Measurements from ENCODE around the gene FBRS.

The FBRS gene

DNA sequence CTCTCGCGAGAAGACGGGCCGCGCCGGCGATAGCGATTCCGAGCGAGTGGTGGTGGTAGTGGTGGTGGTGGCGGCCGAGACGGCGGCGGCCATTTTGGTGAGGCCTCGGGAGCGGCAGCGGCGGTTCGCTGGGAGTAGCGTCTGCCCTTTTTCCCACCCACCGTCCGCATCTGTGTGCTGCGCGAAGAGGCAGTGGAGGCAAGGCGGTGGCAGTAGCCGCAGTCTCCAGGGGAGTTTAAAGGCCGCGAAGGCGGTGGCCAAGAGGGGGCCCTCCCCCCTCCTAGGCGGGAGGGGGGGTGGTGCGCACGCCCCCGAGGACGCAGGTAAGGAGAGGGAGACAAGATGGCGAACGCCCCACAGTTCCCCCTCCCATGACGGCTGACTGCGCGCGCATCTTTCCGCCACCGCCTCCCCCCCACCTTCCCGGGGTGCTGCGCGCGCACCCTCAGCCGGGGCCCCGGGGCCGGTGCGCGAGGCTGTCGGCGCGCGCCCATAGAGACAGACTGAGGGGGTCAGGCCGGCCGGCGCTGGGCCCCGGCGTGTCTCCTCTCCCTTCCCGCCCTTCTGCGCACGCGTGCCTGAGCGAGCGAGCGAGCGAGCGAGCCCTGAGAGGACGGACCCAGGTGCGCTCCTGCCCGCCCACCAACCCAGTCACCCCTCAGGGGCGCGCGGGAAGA, 40.0 kb downstream of the FBRS start (continued):
- TF ChIP-seq ZSCAN16 (tag by site-specific recombination; IDR thresholded peaks at IDR 0.05): peak; percentile 66; the same call in 1 of the 2 replicates
- TF ChIP-seq ZNF366 (tag by site-specific recombination; conservative IDR thresholded peaks at IDR 0.05): peak; percentile 95
- peak; percentile 100 for TF ChIP-seq ZNF324 (tag by site-specific recombination; IDR thresholded peaks at IDR 0.05)
- TF ChIP-seq ZXDB (tag by site-specific recombination; IDR thresholded peaks at IDR 0.05): peak; percentile 99
- peak; percentile 88 for TF ChIP-seq GFI1B (tag by site-specific recombination; IDR thresholded peaks at IDR 0.05)
- no peak for TF ChIP-seq ZNF571 (tag by site-specific recombination; IDR thresholded peaks at IDR 0.05)
- peak; percentile 94 for TF ChIP-seq TRIM28 (IDR thresholded peaks at IDR 0.05; ENCODE audit: borderline replicate concordance, low read length)
- peak; percentile 42; the same call in 1 of the 2 replicates for TF ChIP-seq ZIC2 (tag by site-specific recombination; IDR thresholded peaks at IDR 0.05)
- TF ChIP-seq ZNF280C (tag by site-specific recombination; IDR thresholded peaks at IDR 0.05): no peak
- peak; percentile 98 for TF ChIP-seq SP3 (tag by site-specific recombination; IDR thresholded peaks at IDR 0.05)
- no peak for TF ChIP-seq ZNF701 (tag by site-specific recombination; IDR thresholded peaks at IDR 0.05)
- TF ChIP-seq ZBTB49 (tag by site-specific recombination; IDR thresholded peaks at IDR 0.05; ENCODE audit: low read depth): no peak
- peak; percentile 100 for TF ChIP-seq ZBTB7A (tag by site-specific recombination; IDR thresholded peaks at IDR 0.05; ENCODE audit: low read depth)
- no peak for TF ChIP-seq SALL2 (tag by site-specific recombination; IDR thresholded peaks at IDR 0.05; ENCODE audit: borderline replicate concordance)
- TF ChIP-seq, protein P1, sequence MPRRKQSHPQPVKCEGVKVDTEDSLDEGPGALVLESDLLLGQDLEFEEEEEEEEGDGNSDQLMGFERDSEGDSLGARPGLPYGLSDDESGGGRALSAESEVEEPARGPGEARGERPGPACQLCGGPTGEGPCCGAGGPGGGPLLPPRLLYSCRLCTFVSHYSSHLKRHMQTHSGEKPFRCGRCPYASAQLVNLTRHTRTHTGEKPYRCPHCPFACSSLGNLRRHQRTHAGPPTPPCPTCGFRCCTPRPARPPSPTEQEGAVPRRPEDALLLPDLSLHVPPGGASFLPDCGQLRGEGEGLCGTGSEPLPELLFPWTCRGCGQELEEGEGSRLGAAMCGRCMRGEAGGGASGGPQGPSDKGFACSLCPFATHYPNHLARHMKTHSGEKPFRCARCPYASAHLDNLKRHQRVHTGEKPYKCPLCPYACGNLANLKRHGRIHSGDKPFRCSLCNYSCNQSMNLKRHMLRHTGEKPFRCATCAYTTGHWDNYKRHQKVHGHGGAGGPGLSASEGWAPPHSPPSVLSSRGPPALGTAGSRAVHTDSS (tag by site-specific recombination; IDR thresholded peaks at IDR 0.05): no peak
- TF ChIP-seq ZNF133 (tag by site-specific recombination; IDR thresholded peaks at IDR 0.05): no peak
- TF ChIP-seq KLF17 (tag by site-specific recombination; IDR thresholded peaks at IDR 0.05): peak; percentile 100
- TF ChIP-seq ZFP37 (tag by site-specific recombination; IDR thresholded peaks at IDR 0.05): no peak
- peak; percentile 99 for TF ChIP-seq ZNF580 (tag by site-specific recombination; IDR thresholded peaks at IDR 0.05)
- peak; percentile 84 for TF ChIP-seq ZNF184 (tag by site-specific recombination; IDR thresholded peaks at IDR 0.05)
- no peak for TF ChIP-seq ZFP3 (tag by site-specific recombination; IDR thresholded peaks at IDR 0.05; ENCODE audit: low read depth)
- TF ChIP-seq IKZF3 (tag by site-specific recombination; IDR thresholded peaks at IDR 0.05): peak; percentile 17; the same call in 1 of the 2 replicates
- TF ChIP-seq BCL11B (tag by site-specific recombination; IDR thresholded peaks at IDR 0.05; ENCODE audit: low read depth): no peak
- peak; percentile 94 for TF ChIP-seq ZNF704 (tag by site-specific recombination; IDR thresholded peaks at IDR 0.05)
- TF ChIP-seq SCRT2 (tag by site-specific recombination; IDR thresholded peaks at IDR 0.05): peak; percentile 67
- TF ChIP-seq OVOL3 (tag by site-specific recombination; IDR thresholded peaks at IDR 0.05): peak; percentile 93
- TF ChIP-seq ZSCAN30 (tag by site-specific recombination; IDR thresholded peaks at IDR 0.05): peak; percentile 93
- TF ChIP-seq, protein P2, sequence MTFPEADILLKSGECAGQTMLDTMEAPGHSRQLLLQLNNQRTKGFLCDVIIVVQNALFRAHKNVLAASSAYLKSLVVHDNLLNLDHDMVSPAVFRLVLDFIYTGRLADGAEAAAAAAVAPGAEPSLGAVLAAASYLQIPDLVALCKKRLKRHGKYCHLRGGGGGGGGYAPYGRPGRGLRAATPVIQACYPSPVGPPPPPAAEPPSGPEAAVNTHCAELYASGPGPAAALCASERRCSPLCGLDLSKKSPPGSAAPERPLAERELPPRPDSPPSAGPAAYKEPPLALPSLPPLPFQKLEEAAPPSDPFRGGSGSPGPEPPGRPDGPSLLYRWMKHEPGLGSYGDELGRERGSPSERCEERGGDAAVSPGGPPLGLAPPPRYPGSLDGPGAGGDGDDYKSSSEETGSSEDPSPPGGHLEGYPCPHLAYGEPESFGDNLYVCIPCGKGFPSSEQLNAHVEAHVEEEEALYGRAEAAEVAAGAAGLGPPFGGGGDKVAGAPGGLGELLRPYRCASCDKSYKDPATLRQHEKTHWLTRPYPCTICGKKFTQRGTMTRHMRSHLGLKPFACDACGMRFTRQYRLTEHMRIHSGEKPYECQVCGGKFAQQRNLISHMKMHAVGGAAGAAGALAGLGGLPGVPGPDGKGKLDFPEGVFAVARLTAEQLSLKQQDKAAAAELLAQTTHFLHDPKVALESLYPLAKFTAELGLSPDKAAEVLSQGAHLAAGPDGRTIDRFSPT (tag by site-specific recombination; IDR thresholded peaks at IDR 0.05): no peak; the same call in 1 of the 2 replicates
- 0 out of 2 replicates have a peak, but pooled peaks have one; percentile 23 for TF ChIP-seq MZF1 (tag by site-specific recombination; IDR thresholded peaks at IDR 0.05; ENCODE audit: borderline replicate concordance)
- TF ChIP-seq ZNF221 (tag by site-specific recombination; IDR thresholded peaks at IDR 0.05; ENCODE audit: borderline replicate concordance): 0 out of 2 replicates have a peak, but pooled peaks have one; percentile 83

All from HEK293 (cell line).